GM12865 (cell line): ENCODE measurements around the gene CDH13.

Source experiments
- DNase-seq: peaks from one replicate; pipeline ENCODE4 v3.0.0; 2010; ENCODE audit warnings: low read depth
- H3K4me3 ChIP-seq: 2 replicates; pipeline ENCODE4 v1.5.1; 2011; ENCODE audit warnings: mild to moderate bottlenecking, low read depth, low read length, control low read depth
- TF ChIP-seq, protein P1 (sequence below): IDR thresholded peaks from 2 replicates; pipeline ENCODE4 v1.5.1; 2011; ENCODE audit warnings: low read length, control low read depth, low read depth, inconsistent platforms; ENCODE audit not compliant: insufficient read depth; ENCODE audit errors: missing control alignments

Gene CDH13

DNA sequence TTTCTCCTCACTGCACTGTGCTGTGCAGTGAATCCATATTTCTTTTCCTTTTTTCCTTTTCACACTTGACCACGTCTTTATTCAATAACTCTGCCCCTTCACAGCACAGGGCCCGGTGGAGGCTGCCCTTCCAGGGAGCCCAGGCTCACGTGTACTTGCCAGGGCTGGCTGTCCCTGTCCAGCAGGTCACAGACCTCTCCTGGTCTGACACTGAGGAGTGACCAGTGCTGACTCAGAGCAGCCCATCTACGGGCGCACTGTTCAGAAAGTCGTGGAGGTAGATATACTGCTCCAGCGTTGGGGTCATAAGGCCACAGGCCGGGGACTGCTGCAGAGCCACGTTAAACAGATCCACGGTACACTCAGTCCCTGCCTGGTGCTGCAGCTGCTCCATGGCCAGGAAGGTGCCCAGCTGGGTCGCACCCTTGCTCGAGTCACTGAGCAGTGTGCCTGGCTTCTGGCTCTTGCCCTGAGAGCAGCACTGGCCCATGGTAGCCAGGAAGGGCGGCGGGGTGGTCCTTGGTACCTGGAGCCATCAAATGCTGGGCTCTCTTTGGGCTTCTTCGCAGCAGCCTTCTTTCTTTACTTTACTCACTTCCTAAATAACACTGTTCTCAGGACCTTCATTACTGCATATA, 531.7 kb downstream of the CDH13 start:
- H3K4me3 ChIP-seq, result no peak overlapping the region
- TF ChIP-seq, protein P1, sequence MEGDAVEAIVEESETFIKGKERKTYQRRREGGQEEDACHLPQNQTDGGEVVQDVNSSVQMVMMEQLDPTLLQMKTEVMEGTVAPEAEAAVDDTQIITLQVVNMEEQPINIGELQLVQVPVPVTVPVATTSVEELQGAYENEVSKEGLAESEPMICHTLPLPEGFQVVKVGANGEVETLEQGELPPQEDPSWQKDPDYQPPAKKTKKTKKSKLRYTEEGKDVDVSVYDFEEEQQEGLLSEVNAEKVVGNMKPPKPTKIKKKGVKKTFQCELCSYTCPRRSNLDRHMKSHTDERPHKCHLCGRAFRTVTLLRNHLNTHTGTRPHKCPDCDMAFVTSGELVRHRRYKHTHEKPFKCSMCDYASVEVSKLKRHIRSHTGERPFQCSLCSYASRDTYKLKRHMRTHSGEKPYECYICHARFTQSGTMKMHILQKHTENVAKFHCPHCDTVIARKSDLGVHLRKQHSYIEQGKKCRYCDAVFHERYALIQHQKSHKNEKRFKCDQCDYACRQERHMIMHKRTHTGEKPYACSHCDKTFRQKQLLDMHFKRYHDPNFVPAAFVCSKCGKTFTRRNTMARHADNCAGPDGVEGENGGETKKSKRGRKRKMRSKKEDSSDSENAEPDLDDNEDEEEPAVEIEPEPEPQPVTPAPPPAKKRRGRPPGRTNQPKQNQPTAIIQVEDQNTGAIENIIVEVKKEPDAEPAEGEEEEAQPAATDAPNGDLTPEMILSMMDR, result no peak
- DNase-seq, result no peak

- TF ChIP-seq, protein P1, result no peak
- no peak overlapping the region for H3K4me3 ChIP-seq
- no peak for DNase-seq
Observed at GRCh38 chr16:83159049-83159448, 532.3 kb downstream of the CDH13 start.

DNA sequence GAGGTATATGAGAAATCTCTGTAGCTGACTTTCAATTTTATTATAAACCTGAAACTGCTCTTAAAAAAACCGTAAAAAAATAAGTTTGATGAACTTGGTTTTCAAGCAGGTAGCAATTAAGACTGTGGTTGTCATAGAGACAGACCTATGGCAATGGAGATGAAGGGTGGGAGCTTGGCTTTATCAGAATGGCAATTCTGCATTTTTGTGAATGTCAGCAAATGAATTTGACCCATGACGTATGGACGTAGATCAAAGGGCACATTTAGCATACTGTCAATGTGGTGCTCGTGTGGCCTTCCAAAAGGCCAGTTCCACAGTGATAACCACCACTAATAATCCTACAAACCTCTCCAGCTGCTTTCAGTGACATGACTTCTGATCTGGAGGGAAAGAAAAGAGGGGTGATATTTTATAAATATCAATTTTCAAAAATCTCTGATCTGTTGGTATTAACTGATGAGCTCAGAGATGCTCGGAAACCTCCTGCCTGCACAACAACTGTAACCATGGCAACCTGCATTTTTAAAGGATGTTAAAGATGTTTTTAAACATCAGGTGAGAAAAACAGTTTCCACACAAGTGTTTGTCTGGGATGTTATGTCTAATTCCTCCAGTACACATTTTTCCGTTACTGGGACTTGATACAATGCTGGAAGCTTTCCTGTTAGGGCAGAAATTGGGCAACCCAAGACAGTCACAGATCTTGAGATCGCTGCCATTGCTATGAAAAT, 533.7 kb downstream of the CDH13 start:
- no peak overlapping the region for H3K4me3 ChIP-seq
- DNase-seq, result no peak
- TF ChIP-seq, protein P1, result no peak

GRCh38 chr16:83162791-83163190, 536.0 kb downstream of the CDH13 start:
- TF ChIP-seq, protein P1, result no peak
- no peak for DNase-seq
- H3K4me3 ChIP-seq, result no peak overlapping the region

GRCh38 chr16:83164816-83165215, 538.0 kb downstream of the CDH13 start:
- DNase-seq, result no peak
- H3K4me3 ChIP-seq, result no peak overlapping the region
- TF ChIP-seq, protein P1, result no peak

GRCh38 chr16:83171396-83171795, 544.6 kb downstream of the CDH13 start:
- no peak for DNase-seq
- TF ChIP-seq, protein P1, result no peak
- no peak overlapping the region for H3K4me3 ChIP-seq
